ENCODE results near the gene ALX4. TPM values are rescaled to one million over a fixed set of nuclear protein-coding genes. Genes with fewer than 3 reads are reported as not detected.

Gene ALX4
- total RNA-seq, 2 experiments from 2014 or later = not detected

- ATAC-seq = no peak
- Mint-ChIP-seq H3K4me1 (ENCODE audit: low read depth) (peaks cover 13% of the 10 kb centered on the region), H3K4me3 (no peak overlapping the region), H3K27ac (no peak overlapping the region), H3K9me3 (peaks cover 17% of the 10 kb centered on the region), H3K27me3 (no peaks in the 10 kb centered on the region), H3K36me3 (ENCODE audit: low read depth) (peaks cover 24% of the 10 kb centered on the region)
- POLR2A ChIA-PET = no interaction called here
- intact Hi-C loops (cut with micrococcal nuclease) = no loop called here
- DNase-seq = no peak
- CTCF ChIA-PET = no interaction called here
- TF ChIP-seq CTCF (IDR thresholded peaks at IDR 0.05) = no peak
These were observed 54.4 kb downstream of the ALX4 start for GRCh38 chr11:44255406-44256071.

- Mint-ChIP-seq H3K9me3 (peaks cover 22% of the 10 kb centered on the region), H3K36me3 (ENCODE audit: low read depth) (peaks cover 37% of the 10 kb centered on the region), H3K4me1 (ENCODE audit: low read depth) (peaks cover 7% of the 10 kb centered on the region), H3K27me3 (no peaks in the 10 kb centered on the region), H3K27ac (no peak overlapping the region), H3K4me3 (no peak overlapping the region)
- POLR2A ChIA-PET = no interaction called here
- intact Hi-C loops (cut with micrococcal nuclease) = no loop called here
- CTCF ChIA-PET = interaction anchor here (0.6 kb wide), 1 partner anchor 284 kb away, joined by 3 read pairs; no protein-coding TSS in a partner anchor
- no peak for TF ChIP-seq CTCF (IDR thresholded peaks at IDR 0.05)
- DNase-seq = no peak
- ATAC-seq = no peak
These were observed 56.8 kb downstream of the ALX4 start for GRCh38 chr11:44252999-44253602.

GRCh38 chr11:44250421-44250820 lies 59.5 kb downstream of the ALX4 start:
- POLR2A ChIA-PET = no interaction called here
- CTCF ChIA-PET = no interaction called here
- Mint-ChIP-seq H3K4me1 (ENCODE audit: low read depth) (no peaks in the 10 kb centered on the region), H3K4me3 (no peak overlapping the region), H3K27ac (no peak overlapping the region), H3K9me3 (peaks cover 22% of the 10 kb centered on the region), H3K36me3 (ENCODE audit: low read depth) (peaks cover 40% of the 10 kb centered on the region), H3K27me3 (no peaks in the 10 kb centered on the region)
- intact Hi-C loops (cut with micrococcal nuclease) = no loop called here
- no peak for DNase-seq
- TF ChIP-seq CTCF (IDR thresholded peaks at IDR 0.05) = no peak
- no peak for ATAC-seq

GRCh38 chr11:44248109-44248508 lies 61.8 kb downstream of the ALX4 start:
- ChIA-PET CTCF (no interaction called here), POLR2A (no interaction called here)
- peaks cover 51% of the 10 kb centered on the region for H3K36me3 Mint-ChIP-seq (ENCODE audit: low read depth)
- no peak overlapping the region for H3K27ac Mint-ChIP-seq
- H3K4me1 Mint-ChIP-seq (ENCODE audit: low read depth) = no peaks in the 10 kb centered on the region
- H3K4me3 Mint-ChIP-seq = no peak overlapping the region
- peaks cover 20% of the 10 kb centered on the region for H3K9me3 Mint-ChIP-seq
- intact Hi-C loops (cut with micrococcal nuclease) = no loop called here
- ATAC-seq (no peak), DNase-seq (no peak)
- no peak for TF ChIP-seq CTCF (IDR thresholded peaks at IDR 0.05)
- no peaks in the 10 kb centered on the region for H3K27me3 Mint-ChIP-seq

- Mint-ChIP-seq H3K27ac (no peak overlapping the region), H3K27me3 (no peaks in the 10 kb centered on the region), H3K9me3 (peaks cover 14% of the 10 kb centered on the region), H3K36me3 (ENCODE audit: low read depth) (peaks cover 45% of the 10 kb centered on the region), H3K4me1 (ENCODE audit: low read depth) (no peaks in the 10 kb centered on the region), H3K4me3 (no peak overlapping the region)
- DNase-seq (no peak), ATAC-seq (no peak)
- intact Hi-C loops (cut with micrococcal nuclease) = no loop called here
- no peak for TF ChIP-seq CTCF (IDR thresholded peaks at IDR 0.05)
- ChIA-PET POLR2A (no interaction called here), CTCF (no interaction called here)
These were observed 62.4 kb downstream of the ALX4 start for GRCh38 chr11:44247508-44247907.
